AG09319 (cell line): ENCODE results near the gene DCTD.

Source experiments
- DNase-seq: peaks from one replicate; pipeline ENCODE4 v3.0.0-alpha.2; 2010; ENCODE audit warnings: low read depth; ENCODE audit errors: extremely low read depth
- TF ChIP-seq, protein P1 (sequence below): IDR thresholded peaks from 2 replicates; pipeline ENCODE4 v1.5.1; 2011; ENCODE audit warnings: low read depth, mild to moderate bottlenecking, inconsistent platforms, low read length, moderate library complexity

The DCTD gene

DNA sequence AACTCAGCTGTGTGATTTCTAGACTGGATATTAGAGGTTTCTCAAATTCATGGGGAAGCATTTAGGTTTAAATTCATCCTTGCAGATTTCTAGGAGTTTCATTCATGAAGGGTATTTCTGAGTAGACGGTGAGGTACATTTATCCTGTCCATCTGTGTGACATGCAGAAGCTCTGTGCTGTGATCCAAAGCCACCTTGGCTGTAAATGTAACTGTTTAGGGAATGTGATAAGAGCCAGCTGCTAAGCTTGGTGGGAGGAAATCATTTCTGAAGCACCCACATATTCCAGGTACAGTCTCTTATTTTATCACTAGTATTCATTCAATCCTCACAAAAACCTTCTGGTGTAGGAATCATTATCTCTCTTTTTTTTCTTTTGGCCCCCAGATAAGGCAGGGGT lies 8.7 kb upstream of the DCTD start:
- TF ChIP-seq, protein P1, sequence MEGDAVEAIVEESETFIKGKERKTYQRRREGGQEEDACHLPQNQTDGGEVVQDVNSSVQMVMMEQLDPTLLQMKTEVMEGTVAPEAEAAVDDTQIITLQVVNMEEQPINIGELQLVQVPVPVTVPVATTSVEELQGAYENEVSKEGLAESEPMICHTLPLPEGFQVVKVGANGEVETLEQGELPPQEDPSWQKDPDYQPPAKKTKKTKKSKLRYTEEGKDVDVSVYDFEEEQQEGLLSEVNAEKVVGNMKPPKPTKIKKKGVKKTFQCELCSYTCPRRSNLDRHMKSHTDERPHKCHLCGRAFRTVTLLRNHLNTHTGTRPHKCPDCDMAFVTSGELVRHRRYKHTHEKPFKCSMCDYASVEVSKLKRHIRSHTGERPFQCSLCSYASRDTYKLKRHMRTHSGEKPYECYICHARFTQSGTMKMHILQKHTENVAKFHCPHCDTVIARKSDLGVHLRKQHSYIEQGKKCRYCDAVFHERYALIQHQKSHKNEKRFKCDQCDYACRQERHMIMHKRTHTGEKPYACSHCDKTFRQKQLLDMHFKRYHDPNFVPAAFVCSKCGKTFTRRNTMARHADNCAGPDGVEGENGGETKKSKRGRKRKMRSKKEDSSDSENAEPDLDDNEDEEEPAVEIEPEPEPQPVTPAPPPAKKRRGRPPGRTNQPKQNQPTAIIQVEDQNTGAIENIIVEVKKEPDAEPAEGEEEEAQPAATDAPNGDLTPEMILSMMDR: no peak
- DNase-seq: no peak

DNA sequence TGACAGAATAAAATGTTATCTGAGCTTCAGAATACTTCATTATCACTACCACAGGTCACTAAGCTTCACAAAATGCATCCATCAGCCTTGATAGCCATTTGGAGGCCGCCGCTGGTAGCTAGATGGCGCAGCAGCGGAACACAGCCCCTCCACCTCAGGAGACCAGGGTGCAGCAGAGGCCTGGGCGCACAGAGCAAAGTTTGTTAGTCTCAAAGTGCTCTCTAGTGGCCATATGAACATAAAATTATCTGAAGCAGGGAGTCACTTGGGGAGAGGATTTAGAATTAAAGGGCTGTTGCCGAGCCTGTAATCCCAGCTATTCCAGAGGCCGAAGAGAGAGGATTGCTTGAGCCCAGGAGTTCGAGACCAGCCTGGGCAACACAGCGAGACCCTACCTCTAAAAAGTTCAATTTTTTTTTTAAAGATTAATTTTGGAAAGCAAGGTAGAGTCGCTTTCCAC lies 8.1 kb upstream of the DCTD start:
- TF ChIP-seq, protein P1: peak; percentile 42
- no peak for DNase-seq

DNA sequence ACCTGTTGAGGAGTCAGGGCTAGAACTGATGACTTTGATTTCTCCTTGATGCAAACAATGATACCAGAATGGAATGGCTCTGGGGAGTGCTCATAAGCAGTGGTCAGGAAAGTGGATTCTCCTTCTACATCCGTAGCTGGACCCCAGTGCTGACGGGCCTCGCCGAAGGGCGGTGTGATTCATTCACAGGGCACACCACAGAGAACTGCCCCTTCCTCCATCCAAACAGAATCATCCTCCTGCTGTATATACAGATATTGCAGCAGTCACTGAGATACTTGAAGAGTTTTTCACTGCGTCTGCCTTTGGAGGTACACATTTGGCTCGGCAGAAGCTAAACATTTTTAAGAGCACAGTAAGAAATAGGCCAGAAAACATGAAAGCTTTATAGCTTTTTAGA lies 7.3 kb upstream of the DCTD start:
- TF ChIP-seq, protein P1: no peak
- DNase-seq: no peak

DNA sequence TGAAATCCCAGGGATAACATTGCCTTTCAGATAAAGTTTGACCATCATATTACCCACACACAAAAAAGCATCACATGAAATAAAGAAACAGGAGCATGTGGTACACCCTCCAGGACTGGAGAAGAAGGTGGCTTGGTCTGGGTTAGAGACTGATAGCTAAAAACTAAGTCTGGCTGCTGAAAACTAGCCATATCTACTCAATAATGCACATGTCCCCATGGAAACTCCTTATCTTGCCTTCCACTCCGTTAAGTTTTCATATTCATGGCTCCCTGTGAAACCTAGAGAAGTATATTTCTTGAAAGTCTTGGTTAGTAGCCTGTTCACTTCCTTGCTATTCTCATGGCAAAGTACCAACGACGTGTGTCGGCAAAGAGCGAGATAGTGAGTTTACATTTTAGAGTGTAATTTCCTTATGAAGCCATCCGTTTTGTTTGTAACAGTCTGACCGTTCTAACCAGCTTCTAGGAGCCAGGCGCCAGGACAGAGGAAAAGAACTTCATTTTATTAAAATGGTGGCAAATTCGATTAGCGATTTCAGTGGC lies 6.7 kb upstream of the DCTD start:
- no peak for DNase-seq

DNA sequence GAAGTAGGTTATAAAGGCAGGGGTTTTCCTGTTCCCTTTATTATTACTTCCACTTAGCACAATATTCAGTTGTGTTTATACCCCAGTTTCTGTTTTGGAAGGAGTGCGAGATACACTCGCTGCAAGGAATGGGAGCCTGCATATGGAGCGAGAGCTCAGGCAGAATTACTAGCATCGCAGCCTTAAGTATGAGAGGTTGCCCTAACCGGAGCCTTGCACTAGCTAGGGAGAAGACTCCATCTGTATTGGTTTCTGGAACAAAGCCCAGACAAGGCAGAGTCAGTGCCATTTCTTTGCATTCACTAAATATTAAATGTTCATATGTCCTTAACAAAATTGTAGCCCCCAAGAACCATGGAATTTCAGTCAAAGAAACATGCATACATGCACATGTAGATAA lies 6.2 kb upstream of the DCTD start:
- TF ChIP-seq, protein P1: no peak
- DNase-seq: no peak

More for the DNA sequence above, 6.7 kb upstream of the DCTD start:
- TF ChIP-seq, protein P1: no peak

DNA sequence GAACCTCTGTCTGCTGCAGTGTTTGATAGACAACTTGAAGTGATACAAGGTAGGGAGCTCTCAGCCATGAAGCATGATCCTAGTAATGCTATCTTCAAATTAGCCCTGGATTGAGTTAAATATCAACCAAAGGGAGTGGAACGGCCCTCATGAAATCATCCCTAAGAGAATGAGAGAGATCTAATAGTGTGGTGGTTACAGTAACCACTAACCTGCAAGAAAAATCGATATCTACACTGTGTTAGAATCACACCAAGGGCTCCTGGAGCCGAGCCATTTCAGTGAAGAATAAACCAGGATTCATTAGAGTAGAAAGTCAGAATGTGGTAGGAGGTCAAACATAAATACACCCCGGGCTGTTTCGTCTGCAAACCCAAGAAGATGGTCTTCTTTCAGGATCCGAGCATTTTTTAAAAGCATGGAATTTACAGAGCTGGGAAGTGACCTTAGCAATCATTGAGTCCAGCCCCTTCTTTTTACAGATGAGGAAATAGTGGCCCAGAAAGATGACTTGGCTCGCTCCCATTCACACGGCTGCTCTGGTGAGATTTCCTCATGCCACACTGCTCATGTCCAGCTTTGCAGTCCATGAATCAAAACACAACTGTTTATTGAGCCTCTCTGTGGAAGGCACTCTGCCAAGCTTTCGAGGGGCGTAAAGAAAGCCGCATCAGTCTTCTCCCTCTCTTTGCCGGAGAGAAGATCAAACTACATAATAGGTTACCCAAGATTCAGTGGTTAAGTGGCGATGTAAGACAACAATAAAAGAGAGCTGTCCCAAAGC lies 5.5 kb upstream of the DCTD start:
- no peak for DNase-seq
- TF ChIP-seq, protein P1: no peak

DNA sequence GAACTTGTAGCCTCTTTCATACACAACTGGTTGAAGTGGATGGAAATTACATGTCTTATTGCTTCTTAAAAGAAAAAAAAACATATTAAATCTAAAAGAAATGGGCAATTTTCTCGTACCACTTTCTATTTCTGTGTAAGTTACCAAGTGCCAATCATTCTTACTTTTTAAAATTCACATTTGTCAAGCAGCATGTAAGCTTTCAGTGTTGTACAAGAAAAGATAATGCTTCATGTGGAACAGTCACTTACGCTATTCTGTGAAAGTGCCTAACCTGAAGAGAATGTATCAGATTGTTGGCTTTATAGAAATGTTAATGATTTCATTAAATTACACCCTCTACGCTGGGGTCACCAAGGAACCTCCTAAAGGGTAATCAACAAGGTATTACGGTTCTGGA lies 4.4 kb upstream of the DCTD start:
- TF ChIP-seq, protein P1: no peak
- DNase-seq: no peak
